ENCODE data around the gene C14orf180.

- TF ChIP-seq CTCF (conservative IDR thresholded peaks at IDR 0.05 in 1 of 2, IDR thresholded peaks at IDR 0.05 in 1 of 2; ENCODE audit: extremely low read depth in 1 of 2, insufficient read depth in 1 of 2, low read depth in 1 of 2, low read length in 2 of 2) (no peak), EZH2 (IDR thresholded peaks at IDR 0.05; ENCODE audit: borderline replicate concordance, low read length) (no peak)
Observed at GRCh38 chr14:104592292-104592672, 12.7 kb downstream of the C14orf180 start.
